ENCODE results near the gene MYO3B.

The MYO3B gene

GRCh38 chr2:170288859-170289258 is 110.9 kb downstream of the MYO3B start:
- TF ChIP-seq GATA2 (IDR thresholded peaks at IDR 0.05; ENCODE audit: low read depth, low read length) (no peak), GATA3 (IDR thresholded peaks at IDR 0.05; ENCODE audit: low read depth, low read length) (no peak)

GRCh38 chr2:170291474-170291873 is 113.5 kb downstream of the MYO3B start:
- TF ChIP-seq GATA2 (IDR thresholded peaks at IDR 0.05; ENCODE audit: low read depth, low read length): no peak
- TF ChIP-seq GATA3 (IDR thresholded peaks at IDR 0.05; ENCODE audit: low read depth, low read length): no peak

- no peak for TF ChIP-seq GATA3 (IDR thresholded peaks at IDR 0.05; ENCODE audit: low read depth, low read length)
- TF ChIP-seq GATA2 (IDR thresholded peaks at IDR 0.05; ENCODE audit: low read depth, low read length): no peak
These were observed 114.5 kb downstream of the MYO3B start for GRCh38 chr2:170292415-170292814.

- no peak for TF ChIP-seq GATA2 (IDR thresholded peaks at IDR 0.05; ENCODE audit: low read depth, low read length)
- TF ChIP-seq GATA3 (IDR thresholded peaks at IDR 0.05; ENCODE audit: low read depth, low read length): no peak
These were observed 119.5 kb downstream of the MYO3B start for GRCh38 chr2:170297496-170297895.

GRCh38 chr2:170298115-170298514 is 120.2 kb downstream of the MYO3B start:
- TF ChIP-seq GATA2 (IDR thresholded peaks at IDR 0.05; ENCODE audit: low read depth, low read length): no peak
- TF ChIP-seq GATA3 (IDR thresholded peaks at IDR 0.05; ENCODE audit: low read depth, low read length): no peak

- TF ChIP-seq GATA3 (IDR thresholded peaks at IDR 0.05; ENCODE audit: low read depth, low read length) (no peak), GATA2 (IDR thresholded peaks at IDR 0.05; ENCODE audit: low read depth, low read length) (no peak)
These were observed 121.0 kb downstream of the MYO3B start for GRCh38 chr2:170298861-170299429.

- TF ChIP-seq GATA3 (IDR thresholded peaks at IDR 0.05; ENCODE audit: low read depth, low read length) (no peak), GATA2 (IDR thresholded peaks at IDR 0.05; ENCODE audit: low read depth, low read length) (no peak)
These were observed 123.0 kb downstream of the MYO3B start for GRCh38 chr2:170300993-170301392.

GRCh38 chr2:170301626-170302025 is 123.7 kb downstream of the MYO3B start:
- TF ChIP-seq GATA3 (IDR thresholded peaks at IDR 0.05; ENCODE audit: low read depth, low read length) (no peak), GATA2 (IDR thresholded peaks at IDR 0.05; ENCODE audit: low read depth, low read length) (no peak)

GRCh38 chr2:170305711-170306110 is 127.8 kb downstream of the MYO3B start:
- TF ChIP-seq GATA3 (IDR thresholded peaks at IDR 0.05; ENCODE audit: low read depth, low read length): no peak
- TF ChIP-seq GATA2 (IDR thresholded peaks at IDR 0.05; ENCODE audit: low read depth, low read length): no peak

GRCh38 chr2:170306293-170306873 is 128.4 kb downstream of the MYO3B start:
- TF ChIP-seq GATA2 (IDR thresholded peaks at IDR 0.05; ENCODE audit: low read depth, low read length) (no peak), GATA3 (IDR thresholded peaks at IDR 0.05; ENCODE audit: low read depth, low read length) (no peak)

- TF ChIP-seq GATA3 (IDR thresholded peaks at IDR 0.05; ENCODE audit: low read depth, low read length) (no peak), GATA2 (IDR thresholded peaks at IDR 0.05; ENCODE audit: low read depth, low read length) (no peak)
These were observed 129.1 kb downstream of the MYO3B start for GRCh38 chr2:170307052-170307451.

- TF ChIP-seq GATA2 (IDR thresholded peaks at IDR 0.05; ENCODE audit: low read depth, low read length) (no peak), GATA3 (IDR thresholded peaks at IDR 0.05; ENCODE audit: low read depth, low read length) (no peak)
These were observed 129.8 kb downstream of the MYO3B start for GRCh38 chr2:170307555-170308351.

GRCh38 chr2:170310876-170311502 is 133.0 kb downstream of the MYO3B start:
- TF ChIP-seq GATA3 (IDR thresholded peaks at IDR 0.05; ENCODE audit: low read depth, low read length) (no peak), GATA2 (IDR thresholded peaks at IDR 0.05; ENCODE audit: low read depth, low read length) (no peak)

- TF ChIP-seq GATA3 (IDR thresholded peaks at IDR 0.05; ENCODE audit: low read depth, low read length) (no peak), GATA2 (IDR thresholded peaks at IDR 0.05; ENCODE audit: low read depth, low read length) (no peak)
These were observed 135.5 kb downstream of the MYO3B start for GRCh38 chr2:170313347-170313991.
